NT2/D1 (cell line): ENCODE results near the gene PRDM15.

ENCODE experiments used
- SUZ12 ChIP-seq: IDR thresholded peaks from 2 replicates; pipeline ENCODE4 v1.6.1; 2011; ENCODE audit not compliant: insufficient read length, insufficient read depth; ENCODE audit errors: extremely low read depth
- YY1 ChIP-seq: IDR thresholded peaks from 2 replicates; pipeline ENCODE4 v1.6.1; 2011; ENCODE audit not compliant: insufficient read length, insufficient read depth
- ZNF274 ChIP-seq: IDR thresholded peaks from 2 replicates; pipeline ENCODE4 v1.6.1; 2011; ENCODE audit warnings: mild to moderate bottlenecking, low read depth, low read length

DNA sequence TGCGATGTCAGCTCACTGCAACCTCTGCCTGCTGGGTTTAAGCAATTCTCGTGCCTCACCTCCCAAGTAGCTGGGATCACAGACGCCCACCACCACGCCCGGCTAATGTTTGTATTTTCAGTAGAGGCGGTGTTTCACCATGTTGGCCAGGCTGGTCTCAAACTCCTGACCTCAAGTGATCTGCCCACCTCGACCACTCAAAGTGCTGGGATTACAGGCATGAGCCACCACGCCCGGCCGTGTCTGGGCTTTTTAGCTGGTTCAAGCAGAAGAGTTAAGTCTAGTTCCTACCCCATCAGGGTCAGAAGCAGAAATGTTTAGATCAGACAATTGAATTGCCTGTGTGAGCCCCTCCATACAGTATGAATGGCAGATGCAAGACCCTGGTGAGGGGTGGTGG lies 84.5 kb downstream of the PRDM15 start:
- no peak for TF ChIP-seq YY1
- TF ChIP-seq SUZ12: no peak
- TF ChIP-seq ZNF274: no peak
